DND-41 (cell line): ENCODE results near the gene HIBCH.

ENCODE experiments used
- ATAC-seq: fragments of 200-7000 bp; cut with Tn5 transposase; 3 replicates; pipeline ENCODE4 v1.9.1; 2021; ENCODE audit warnings: low read depth; ENCODE audit not compliant: insufficient read depth
- DNase-seq: peaks from one replicate; pipeline ENCODE4 v3.0.0-alpha.2; 2020
- H2AFZ ChIP-seq: 2 replicates; pipeline ENCODE4 v1.6.0; 2012; ENCODE audit warnings: low read depth, low read length
- H3K27ac ChIP-seq: 2 replicates; pipeline ENCODE4 v1.5.1; 2012; ENCODE audit warnings: low read length, inconsistent platforms
- H3K27me3 ChIP-seq: fragments of 200-600 bp; sonication (generic); 2 replicates; pipeline ENCODE4 v1.6.0; 2012; ENCODE audit warnings: low read length, mild to moderate bottlenecking, inconsistent platforms; ENCODE audit not compliant: insufficient read depth, poor library complexity
- H3K36me3 ChIP-seq: 2 replicates; pipeline ENCODE4 v1.5.1; 2012; ENCODE audit warnings: low read length, inconsistent platforms; ENCODE audit not compliant: insufficient read depth
- H3K4me1 ChIP-seq: 2 replicates; pipeline ENCODE4 v1.5.1; 2012; ENCODE audit warnings: mild to moderate bottlenecking, low read length; ENCODE audit not compliant: insufficient read depth
- H3K4me2 ChIP-seq: 2 replicates; pipeline ENCODE4 v1.6.0; 2012; ENCODE audit warnings: mild to moderate bottlenecking, moderate library complexity, low read length, inconsistent platforms; ENCODE audit not compliant: insufficient read depth
- H3K4me3 ChIP-seq, 2 experiments: fragments of 200-600 bp in 1 of 2; shearing (Covaris generic) in 1 of 2; 2 replicates each; pipeline ENCODE4 v1.5.1; 2012 to 2016; ENCODE audit warnings: inconsistent platforms in 2 of 2, low read length in 2 of 2, mild to moderate bottlenecking in 2 of 2, low read depth in 1 of 2, moderate library complexity in 1 of 2
- H3K79me2 ChIP-seq: 2 replicates; pipeline ENCODE4 v1.6.0; 2012; ENCODE audit warnings: low read length, inconsistent platforms; ENCODE audit not compliant: insufficient read depth
- H3K9ac ChIP-seq: 2 replicates; pipeline ENCODE4 v1.6.0; 2012; ENCODE audit warnings: low read depth, mild to moderate bottlenecking, inconsistent platforms, low read length, moderate library complexity
- H3K9me3 ChIP-seq: 2 replicates; pipeline ENCODE4 v1.5.1; 2012; ENCODE audit warnings: low read length, moderate library complexity, mild to moderate bottlenecking, inconsistent platforms; ENCODE audit not compliant: insufficient read depth, severe bottlenecking
- H4K20me1 ChIP-seq: 2 replicates; pipeline ENCODE4 v1.6.0; 2012; ENCODE audit warnings: low read length; ENCODE audit not compliant: insufficient read depth
- CTCF ChIP-seq: IDR thresholded peaks from 2 replicates; pipeline ENCODE4 v1.5.1; 2012; ENCODE audit warnings: borderline replicate concordance, low read length, moderate library complexity, mild to moderate bottlenecking; ENCODE audit not compliant: poor library complexity, severe bottlenecking; ENCODE audit errors: extremely low read depth
- EZH2 ChIP-seq: IDR thresholded peaks from 3 replicates; pipeline ENCODE4 v1.6.1; 2012; ENCODE audit warnings: borderline replicate concordance, low read depth, mild to moderate bottlenecking, moderate library complexity, low read length, inconsistent platforms; ENCODE audit not compliant: severe bottlenecking

Gene HIBCH

DNA sequence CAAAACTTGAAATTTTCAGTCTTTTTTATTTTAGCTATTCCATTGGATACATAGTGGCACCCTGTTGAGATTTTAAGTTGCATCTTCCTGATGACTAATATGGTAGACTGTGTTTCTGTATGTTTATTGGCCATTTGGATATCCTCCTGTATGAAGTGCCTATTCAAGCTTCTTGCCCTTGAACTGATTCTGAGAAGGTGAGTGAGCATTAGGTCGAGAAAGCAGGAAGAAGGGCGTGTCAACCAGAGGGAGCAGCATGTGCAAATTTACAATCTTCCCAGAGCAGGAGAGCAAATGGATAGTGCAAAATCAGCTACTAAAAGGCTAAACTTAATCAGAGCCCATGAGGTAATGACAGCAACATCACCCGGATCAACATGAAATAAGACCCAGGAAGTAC lies 32.3 kb upstream of the HIBCH start:
- no peaks in the 10 kb centered on the region for H3K79me2 ChIP-seq
- no peaks in the 10 kb centered on the region for H3K4me1 ChIP-seq
- ATAC-seq (no peak), DNase-seq (no peak)
- no peak for TF ChIP-seq EZH2
- TF ChIP-seq CTCF: no peak
- H2AFZ ChIP-seq: no peak overlapping the region
- H4K20me1 ChIP-seq: no peaks in the 10 kb centered on the region
- no peak overlapping the region for H3K4me2 ChIP-seq
- no peaks in the 10 kb centered on the region for H3K27me3 ChIP-seq
- H3K9ac ChIP-seq: no peak overlapping the region
- H3K36me3 ChIP-seq: no peaks in the 10 kb centered on the region
- no peaks in the 10 kb centered on the region for H3K9me3 ChIP-seq
- no peak overlapping the region for H3K27ac ChIP-seq
- no peak overlapping the region for H3K4me3 ChIP-seq

GRCh38 chr2:190350371-190350770 lies 30.7 kb upstream of the HIBCH start:
- Histone ChIP-seq H3K79me2 (no peaks in the 10 kb centered on the region), H3K4me2 (no peak overlapping the region), H4K20me1 (no peaks in the 10 kb centered on the region), H3K4me1 (no peaks in the 10 kb centered on the region), H3K9me3 (no peaks in the 10 kb centered on the region), H2AFZ (no peak overlapping the region), H3K36me3 (no peaks in the 10 kb centered on the region), H3K4me3 (no peak overlapping the region), H3K27me3 (no peaks in the 10 kb centered on the region), H3K9ac (no peak overlapping the region), H3K27ac (no peak overlapping the region)
- no peak for ATAC-seq
- TF ChIP-seq CTCF: no peak
- TF ChIP-seq EZH2: no peak
- DNase-seq: no peak

DNA sequence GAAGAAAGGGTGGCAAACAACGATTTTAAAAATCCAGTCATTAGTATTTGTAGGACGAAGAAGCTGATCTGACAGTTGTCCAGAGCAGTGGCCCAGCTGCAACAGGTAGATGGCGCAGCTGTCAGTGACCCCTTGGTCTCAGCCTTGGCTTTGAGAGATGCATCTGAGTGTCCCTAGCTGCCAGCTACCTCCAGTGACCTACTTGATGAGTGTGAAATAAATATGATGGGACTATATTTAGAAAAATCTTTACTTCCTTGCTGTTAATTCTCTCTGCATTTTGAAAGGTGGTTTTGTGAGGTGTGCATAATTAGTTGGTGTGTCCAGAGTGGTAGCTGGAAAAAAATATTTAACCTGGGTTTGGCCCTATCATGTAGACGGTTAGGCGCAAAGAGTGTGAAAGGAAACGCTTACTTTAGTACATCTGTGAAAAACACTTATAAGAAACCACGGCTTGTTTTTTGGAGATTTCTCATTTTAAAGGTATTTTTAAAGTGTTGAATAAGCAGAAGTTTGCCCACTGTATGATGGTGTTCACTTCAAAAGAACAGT lies 24.7 kb upstream of the HIBCH start:
- ATAC-seq (no peak), DNase-seq (no peak)
- no peak overlapping the region for H3K4me2 ChIP-seq
- H3K4me3 ChIP-seq: no peak overlapping the region
- H3K79me2 ChIP-seq: no peaks in the 10 kb centered on the region
- H3K36me3 ChIP-seq: no peaks in the 10 kb centered on the region
- H3K9ac ChIP-seq: no peak overlapping the region
- no peaks in the 10 kb centered on the region for H3K27me3 ChIP-seq
- H4K20me1 ChIP-seq: no peaks in the 10 kb centered on the region
- H3K27ac ChIP-seq: no peak overlapping the region
- H3K4me1 ChIP-seq: no peaks in the 10 kb centered on the region
- no peak overlapping the region for H2AFZ ChIP-seq
- no peak for TF ChIP-seq CTCF
- TF ChIP-seq EZH2: no peak
- no peaks in the 10 kb centered on the region for H3K9me3 ChIP-seq
